Measurements from ENCODE around the gene R3HDM2.

Gene R3HDM2

GRCh38 chr12:57358646-57359045 lies 72.2 kb downstream of the R3HDM2 start:
- Histone ChIP-seq H3K4me1 (ENCODE audit: insufficient read depth, low read length, severe bottlenecking) (no peaks in the 10 kb centered on the region), H3K9me3 (ENCODE audit: low read length) (no peaks in the 10 kb centered on the region), H2AFZ (ENCODE audit: low read length) (no peak overlapping the region), H3K36me3 (ENCODE audit: insufficient read depth, low read length) (no peaks in the 10 kb centered on the region), H3K27ac (ENCODE audit: low read depth, low read length, poor library complexity, severe bottlenecking) (no peak overlapping the region), H3F3A (ENCODE audit: insufficient read depth, low read length) (no peaks in the 10 kb centered on the region), H3K9ac (ENCODE audit: low read length) (no peak overlapping the region), H3K9me2 (ENCODE audit: low read depth, low read length) (no peaks in the 10 kb centered on the region), H4K20me1 (ENCODE audit: insufficient read depth, low read length) (no peaks in the 10 kb centered on the region), H3K27me3 (ENCODE audit: insufficient read depth, low read length) (no peaks in the 10 kb centered on the region), H3K4me3 (ENCODE audit: low read depth, low read length, poor library complexity, severe bottlenecking) (no peak overlapping the region), H3K79me2 (ENCODE audit: insufficient read depth, low read length) (no peaks in the 10 kb centered on the region), H3K4me2 (ENCODE audit: low read length) (no peak overlapping the region)
- no peak for TF ChIP-seq EZH2 (IDR thresholded peaks at IDR 0.05; ENCODE audit: borderline replicate concordance, low read length)
- TF ChIP-seq, protein P1, sequence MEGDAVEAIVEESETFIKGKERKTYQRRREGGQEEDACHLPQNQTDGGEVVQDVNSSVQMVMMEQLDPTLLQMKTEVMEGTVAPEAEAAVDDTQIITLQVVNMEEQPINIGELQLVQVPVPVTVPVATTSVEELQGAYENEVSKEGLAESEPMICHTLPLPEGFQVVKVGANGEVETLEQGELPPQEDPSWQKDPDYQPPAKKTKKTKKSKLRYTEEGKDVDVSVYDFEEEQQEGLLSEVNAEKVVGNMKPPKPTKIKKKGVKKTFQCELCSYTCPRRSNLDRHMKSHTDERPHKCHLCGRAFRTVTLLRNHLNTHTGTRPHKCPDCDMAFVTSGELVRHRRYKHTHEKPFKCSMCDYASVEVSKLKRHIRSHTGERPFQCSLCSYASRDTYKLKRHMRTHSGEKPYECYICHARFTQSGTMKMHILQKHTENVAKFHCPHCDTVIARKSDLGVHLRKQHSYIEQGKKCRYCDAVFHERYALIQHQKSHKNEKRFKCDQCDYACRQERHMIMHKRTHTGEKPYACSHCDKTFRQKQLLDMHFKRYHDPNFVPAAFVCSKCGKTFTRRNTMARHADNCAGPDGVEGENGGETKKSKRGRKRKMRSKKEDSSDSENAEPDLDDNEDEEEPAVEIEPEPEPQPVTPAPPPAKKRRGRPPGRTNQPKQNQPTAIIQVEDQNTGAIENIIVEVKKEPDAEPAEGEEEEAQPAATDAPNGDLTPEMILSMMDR (IDR thresholded peaks at IDR 0.05; ENCODE audit: low read length), result no peak

GRCh38 chr12:57355734-57356133 lies 75.1 kb downstream of the R3HDM2 start:
- Histone ChIP-seq H2AFZ (ENCODE audit: low read length) (no peak overlapping the region), H3K4me1 (ENCODE audit: insufficient read depth, low read length, severe bottlenecking) (no peaks in the 10 kb centered on the region), H3K4me3 (ENCODE audit: low read depth, low read length, poor library complexity, severe bottlenecking) (no peak overlapping the region), H3K79me2 (ENCODE audit: insufficient read depth, low read length) (no peaks in the 10 kb centered on the region), H3K27me3 (ENCODE audit: insufficient read depth, low read length) (no peaks in the 10 kb centered on the region), H3K36me3 (ENCODE audit: insufficient read depth, low read length) (peaks cover 4% of the 10 kb centered on the region; the same call in 1 of the 2 replicates), H3K4me2 (ENCODE audit: low read length) (no peak overlapping the region), H4K20me1 (ENCODE audit: insufficient read depth, low read length) (no peaks in the 10 kb centered on the region), H3K27ac (ENCODE audit: low read depth, low read length, poor library complexity, severe bottlenecking) (no peak overlapping the region), H3K9me2 (ENCODE audit: low read depth, low read length) (no peaks in the 10 kb centered on the region), H3K9me3 (ENCODE audit: low read length) (no peaks in the 10 kb centered on the region), H3K9ac (ENCODE audit: low read length) (no peak overlapping the region), H3F3A (ENCODE audit: insufficient read depth, low read length) (no peaks in the 10 kb centered on the region)
- no peak for TF ChIP-seq EZH2 (IDR thresholded peaks at IDR 0.05; ENCODE audit: borderline replicate concordance, low read length)
- TF ChIP-seq, protein P1 (IDR thresholded peaks at IDR 0.05; ENCODE audit: low read length), result no peak

- Histone ChIP-seq H3K79me2 (ENCODE audit: insufficient read depth, low read length) (no peaks in the 10 kb centered on the region), H3F3A (ENCODE audit: insufficient read depth, low read length) (no peaks in the 10 kb centered on the region), H2AFZ (ENCODE audit: low read length) (no peak overlapping the region), H3K27me3 (ENCODE audit: insufficient read depth, low read length) (no peaks in the 10 kb centered on the region), H3K4me2 (ENCODE audit: low read length) (no peak overlapping the region), H3K36me3 (ENCODE audit: insufficient read depth, low read length) (peaks cover 13% of the 10 kb centered on the region; the same call in 1 of the 2 replicates), H3K9me2 (ENCODE audit: low read depth, low read length) (no peaks in the 10 kb centered on the region), H4K20me1 (ENCODE audit: insufficient read depth, low read length) (no peaks in the 10 kb centered on the region), H3K4me3 (ENCODE audit: low read depth, low read length, poor library complexity, severe bottlenecking) (no peak overlapping the region), H3K9me3 (ENCODE audit: low read length) (peaks cover 3% of the 10 kb centered on the region; the same call in 1 of the 2 replicates), H3K4me1 (ENCODE audit: insufficient read depth, low read length, severe bottlenecking) (no peaks in the 10 kb centered on the region), H3K9ac (ENCODE audit: low read length) (no peak overlapping the region), H3K27ac (ENCODE audit: low read depth, low read length, poor library complexity, severe bottlenecking) (no peak overlapping the region)
- TF ChIP-seq, protein P1 (IDR thresholded peaks at IDR 0.05; ENCODE audit: low read length), result no peak
- TF ChIP-seq EZH2 (IDR thresholded peaks at IDR 0.05; ENCODE audit: borderline replicate concordance, low read length), result no peak
These were observed 78.7 kb downstream of the R3HDM2 start for GRCh38 chr12:57352166-57352565.

All from OCI-LY1 (cell line).